T-helper 1 cell treated with Interleukin-12 subunit alpha and Interleukin-12 subunit beta and Interleukin-4 antibody, amounts not matched to agents 30 μg/mL and 1 μg/mL, for 36 hours (primary cell): ENCODE data around the gene SRRM5.
A peak's percentile ranks its signal among the peaks of the same experiment; 100 is the strongest.

ENCODE experiments used
- H3K27ac Mint-ChIP-seq: one replicate; pipeline ENCODE4 v1.8.0; 2021; ENCODE audit warnings: mild to moderate bottlenecking, mixed read lengths
- H3K27me3 Mint-ChIP-seq: one replicate; pipeline ENCODE4 v1.8.0; 2021; ENCODE audit warnings: low read depth, mixed read lengths
- H3K36me3 Mint-ChIP-seq: one replicate; pipeline ENCODE4 v1.8.0; 2021; ENCODE audit warnings: low read depth, mixed read lengths
- H3K4me1 Mint-ChIP-seq: one replicate; pipeline ENCODE4 v1.8.0; 2021; ENCODE audit warnings: low read depth, mixed read lengths
- H3K4me3 Mint-ChIP-seq: one replicate; pipeline ENCODE4 v1.8.0; 2021; ENCODE audit warnings: mild to moderate bottlenecking, moderate library complexity, mixed read lengths
- H3K9me3 Mint-ChIP-seq: one replicate; pipeline ENCODE4 v1.8.0; 2021; ENCODE audit warnings: mixed read lengths

The SRRM5 gene

GRCh38 chr19:43619262-43620060, 7.6 kb downstream of the SRRM5 start, which contains the start of gene ZNF428:
Gene ZNF428 (minus strand): TSS chr19:43619629. CDS start chr19:43614304, 5,325 bp downstream.
- Mint-ChIP-seq H3K4me1 (peaks cover 16% of the 10 kb centered on the region), H3K36me3 (no peaks in the 10 kb centered on the region), H3K4me3 (peak within 1 kb of the TSS; percentile 95), H3K27me3 (no peaks in the 10 kb centered on the region), H3K9me3 (no peaks in the 10 kb centered on the region), H3K27ac (peak within 1 kb of the TSS; percentile 95)

- H3K4me1 Mint-ChIP-seq: peaks cover 19% of the 10 kb centered on the region
- H3K9me3 Mint-ChIP-seq: no peaks in the 10 kb centered on the region
- no peaks in the 10 kb centered on the region for H3K27me3 Mint-ChIP-seq
- H3K27ac Mint-ChIP-seq: peak overlapping the region; percentile 95
- no peaks in the 10 kb centered on the region for H3K36me3 Mint-ChIP-seq
- H3K4me3 Mint-ChIP-seq: peak overlapping the region; percentile 95
Measured at GRCh38 chr19:43620061-43621001, 8.4 kb downstream of the SRRM5 start.

- H3K27me3 Mint-ChIP-seq: no peaks in the 10 kb centered on the region
- no peaks in the 10 kb centered on the region for H3K36me3 Mint-ChIP-seq
- no peaks in the 10 kb centered on the region for H3K9me3 Mint-ChIP-seq
- no peak overlapping the region for H3K27ac Mint-ChIP-seq
- peaks cover 18% of the 10 kb centered on the region for H3K4me1 Mint-ChIP-seq
- no peak overlapping the region for H3K4me3 Mint-ChIP-seq
Measured at GRCh38 chr19:43622070-43622469, 10.2 kb downstream of the SRRM5 start.

GRCh38 chr19:43622956-43623355, 11.1 kb downstream of the SRRM5 start:
- no peak overlapping the region for H3K4me3 Mint-ChIP-seq
- no peaks in the 10 kb centered on the region for H3K9me3 Mint-ChIP-seq
- peaks cover 21% of the 10 kb centered on the region for H3K4me1 Mint-ChIP-seq
- no peaks in the 10 kb centered on the region for H3K27me3 Mint-ChIP-seq
- H3K27ac Mint-ChIP-seq: no peak overlapping the region
- no peaks in the 10 kb centered on the region for H3K36me3 Mint-ChIP-seq

- Mint-ChIP-seq H3K4me1 (peaks cover 16% of the 10 kb centered on the region), H3K9me3 (no peaks in the 10 kb centered on the region), H3K27me3 (no peaks in the 10 kb centered on the region), H3K36me3 (no peaks in the 10 kb centered on the region), H3K27ac (no peak overlapping the region), H3K4me3 (no peak overlapping the region)
Measured at GRCh38 chr19:43623889-43624670, 12.2 kb downstream of the SRRM5 start.

- H3K4me1 Mint-ChIP-seq: peaks cover 15% of the 10 kb centered on the region
- no peak overlapping the region for H3K27ac Mint-ChIP-seq
- H3K9me3 Mint-ChIP-seq: no peaks in the 10 kb centered on the region
- H3K27me3 Mint-ChIP-seq: no peaks in the 10 kb centered on the region
- H3K36me3 Mint-ChIP-seq: no peaks in the 10 kb centered on the region
- no peak overlapping the region for H3K4me3 Mint-ChIP-seq
Measured at GRCh38 chr19:43624933-43625332, 13.0 kb downstream of the SRRM5 start.

- no peaks in the 10 kb centered on the region for H3K27me3 Mint-ChIP-seq
- H3K9me3 Mint-ChIP-seq: no peaks in the 10 kb centered on the region
- no peaks in the 10 kb centered on the region for H3K36me3 Mint-ChIP-seq
- peaks cover 8% of the 10 kb centered on the region for H3K4me1 Mint-ChIP-seq
- H3K4me3 Mint-ChIP-seq: no peak overlapping the region
- H3K27ac Mint-ChIP-seq: no peak overlapping the region
Measured at GRCh38 chr19:43625918-43626579, 14.2 kb downstream of the SRRM5 start.

- Mint-ChIP-seq H3K4me3 (no peak overlapping the region), H3K4me1 (peaks cover 8% of the 10 kb centered on the region), H3K9me3 (no peaks in the 10 kb centered on the region), H3K36me3 (no peaks in the 10 kb centered on the region), H3K27me3 (peaks cover 2% of the 10 kb centered on the region), H3K27ac (no peak overlapping the region)
Measured at GRCh38 chr19:43626838-43627237, 14.9 kb downstream of the SRRM5 start.

- Mint-ChIP-seq H3K9me3 (no peaks in the 10 kb centered on the region), H3K36me3 (no peaks in the 10 kb centered on the region), H3K27ac (no peak overlapping the region), H3K4me1 (peaks cover 8% of the 10 kb centered on the region), H3K4me3 (no peak overlapping the region), H3K27me3 (peaks cover 15% of the 10 kb centered on the region)
Measured at GRCh38 chr19:43628646-43629326, 16.9 kb downstream of the SRRM5 start.

- Mint-ChIP-seq H3K9me3 (no peaks in the 10 kb centered on the region), H3K4me3 (no peak overlapping the region), H3K4me1 (peaks cover 3% of the 10 kb centered on the region), H3K36me3 (no peaks in the 10 kb centered on the region), H3K27ac (no peak overlapping the region), H3K27me3 (peaks cover 15% of the 10 kb centered on the region)
Measured at GRCh38 chr19:43631491-43631890, 19.6 kb downstream of the SRRM5 start.

- no peak overlapping the region for H3K4me3 Mint-ChIP-seq
Measured at GRCh38 chr19:43633520-43633919, 21.6 kb downstream of the SRRM5 start.

GRCh38 chr19:43634068-43634467, 22.2 kb downstream of the SRRM5 start:
- H3K4me3 Mint-ChIP-seq: no peak overlapping the region
- no peaks in the 10 kb centered on the region for H3K9me3 Mint-ChIP-seq
- H3K36me3 Mint-ChIP-seq: peaks cover 4% of the 10 kb centered on the region
- peaks cover 38% of the 10 kb centered on the region for H3K27me3 Mint-ChIP-seq
- peaks cover 4% of the 10 kb centered on the region for H3K4me1 Mint-ChIP-seq
- H3K27ac Mint-ChIP-seq: no peak overlapping the region

More at GRCh38 chr19:43633520-43633919, 21.6 kb downstream of the SRRM5 start:
- H3K27ac Mint-ChIP-seq: no peak overlapping the region
- H3K4me1 Mint-ChIP-seq: no peaks in the 10 kb centered on the region
- no peaks in the 10 kb centered on the region for H3K9me3 Mint-ChIP-seq
- H3K36me3 Mint-ChIP-seq: no peaks in the 10 kb centered on the region
- H3K27me3 Mint-ChIP-seq: peaks cover 33% of the 10 kb centered on the region

GRCh38 chr19:43634506-43634871, 22.6 kb downstream of the SRRM5 start:
- no peak overlapping the region for H3K4me3 Mint-ChIP-seq
- H3K27ac Mint-ChIP-seq: no peak overlapping the region
- peaks cover 6% of the 10 kb centered on the region for H3K4me1 Mint-ChIP-seq
- no peaks in the 10 kb centered on the region for H3K9me3 Mint-ChIP-seq
- H3K36me3 Mint-ChIP-seq: peaks cover 4% of the 10 kb centered on the region
- H3K27me3 Mint-ChIP-seq: peaks cover 41% of the 10 kb centered on the region
